ENCODE measurements around the gene MAEL. TPM values are rescaled to one million over a fixed set of nuclear protein-coding genes. Genes with fewer than 3 reads are reported as not detected.

Gene MAEL
- polyA plus RNA-seq, 3 donors = not detected

- H4K20me1 ChIP-seq (ENCODE audit: insufficient read depth, low read length) = no peaks in the 10 kb centered on the region
- DNase-seq = no peak
- H3K4me1 Mint-ChIP-seq = peaks cover 2% of the 10 kb centered on the region
- H3K9me3 ChIP-seq (replicated peaks in 1 of 2; ENCODE audit: control insufficient read depth in 1 of 2, insufficient read depth in 1 of 2, low read length in 2 of 2) = no peaks in the 10 kb centered on the region
- H3K4me2 ChIP-seq (replicated peaks; ENCODE audit: extremely low read depth, low read length, poor library complexity, severe bottlenecking) = no peak overlapping the region
- no peak for TF ChIP-seq CTCF (IDR thresholded peaks at IDR 0.05)
- H2AFZ ChIP-seq (ENCODE audit: insufficient read depth, low read depth, low read length, poor library complexity, severe bottlenecking) = no peak overlapping the region
- H3K27me3 Mint-ChIP-seq (ENCODE audit: low read depth in 3 of 3) = peaks cover 0 to 6% (median 3%) of the 10 kb centered on the region in 3 donors
- no peak overlapping the region for H3K9ac ChIP-seq (ENCODE audit: insufficient read depth, low read length, poor library complexity, severe bottlenecking)
- intact Hi-C loops (cut with micrococcal nuclease) = no loop called here
- WGBS (ENCODE audit: insufficient coverage) = 100% methylated on average over 2 of the region's 2 CpGs
- H3K4me1 ChIP-seq (ENCODE audit: control insufficient read depth in 1 of 2, insufficient read depth in 2 of 2, low read length in 2 of 2) = no peaks in the 10 kb centered on the region
- H3K36me3 Mint-ChIP-seq = no peaks in the 10 kb centered on the region
- H3K27me3 ChIP-seq (ENCODE audit: control insufficient read depth in 2 of 2, insufficient read depth in 2 of 2, low read length in 2 of 2) = no peaks in the 10 kb centered on the region
- H3K27ac ChIP-seq (ENCODE audit: low read depth in 1 of 2, low read length in 2 of 2) = no peak overlapping the region
- H3K27ac Mint-ChIP-seq = no peak overlapping the region
- no peaks in the 10 kb centered on the region for H3K36me3 ChIP-seq (replicated peaks in 1 of 2; ENCODE audit: control insufficient read depth in 1 of 2, insufficient read depth in 2 of 2, low read length in 2 of 2)
- H3K4me3 Mint-ChIP-seq = no peak overlapping the region
- no peaks in the 10 kb centered on the region for H3K79me2 ChIP-seq (ENCODE audit: insufficient read depth, low read length)
- H3K4me3 ChIP-seq (replicated peaks in 1 of 3; ENCODE audit: low read depth in 2 of 3, low read length in 3 of 3) = no peak overlapping the region
- peaks cover 0 to 2% (median 0%) of the 10 kb centered on the region in 7 donors for H3K9me3 Mint-ChIP-seq
These were observed 32.2 kb upstream of the MAEL start for GRCh38 chr1:166956872-166957271.

DNA sequence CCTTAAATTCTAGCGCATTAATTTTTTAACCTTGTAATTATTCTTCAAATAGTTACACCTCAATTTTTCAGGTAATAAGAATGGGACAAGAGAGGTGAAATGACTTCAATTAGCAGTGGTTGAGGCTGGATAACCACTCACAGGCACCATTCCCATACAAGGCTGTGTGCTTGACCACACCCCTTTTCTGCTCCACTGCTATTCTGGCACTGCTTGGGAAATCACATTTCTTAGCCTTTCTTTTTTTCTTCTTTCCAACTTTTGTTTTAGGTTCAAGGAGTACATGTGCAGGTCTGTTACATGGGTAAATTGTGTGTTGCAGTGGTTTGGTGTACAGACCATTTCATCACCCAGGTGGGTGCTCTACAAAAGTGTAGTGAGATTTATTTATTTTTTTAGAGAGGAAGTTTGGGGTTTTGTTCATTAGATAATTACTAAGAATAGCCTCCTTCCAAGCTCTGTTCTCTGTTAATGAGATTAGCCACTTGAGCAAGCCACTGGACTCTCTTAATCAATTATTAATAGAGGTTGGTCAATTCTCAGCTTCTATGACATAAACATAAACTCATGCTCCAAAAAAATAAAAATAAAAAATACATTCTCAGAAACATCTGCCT lies 28.1 kb upstream of the MAEL start:
- Histone ChIP-seq H3K4me2 (replicated peaks; ENCODE audit: extremely low read depth, low read length, poor library complexity, severe bottlenecking) (no peak overlapping the region), H3K9ac (ENCODE audit: insufficient read depth, low read length, poor library complexity, severe bottlenecking) (no peak overlapping the region), H3K27me3 (ENCODE audit: control insufficient read depth in 2 of 2, insufficient read depth in 2 of 2, low read length in 2 of 2) (no peaks in the 10 kb centered on the region), H3K4me3 (replicated peaks in 1 of 3; ENCODE audit: low read depth in 2 of 3, low read length in 3 of 3) (no peak overlapping the region), H3K27ac (ENCODE audit: low read depth in 1 of 2, low read length in 2 of 2) (no peak overlapping the region), H4K20me1 (ENCODE audit: insufficient read depth, low read length) (no peaks in the 10 kb centered on the region), H3K4me1 (ENCODE audit: control insufficient read depth in 1 of 2, insufficient read depth in 2 of 2, low read length in 2 of 2) (no peaks in the 10 kb centered on the region), H3K36me3 (replicated peaks in 1 of 2; ENCODE audit: control insufficient read depth in 1 of 2, insufficient read depth in 2 of 2, low read length in 2 of 2) (no peaks in the 10 kb centered on the region), H2AFZ (ENCODE audit: insufficient read depth, low read depth, low read length, poor library complexity, severe bottlenecking) (no peak overlapping the region), H3K79me2 (ENCODE audit: insufficient read depth, low read length) (no peaks in the 10 kb centered on the region), H3K9me3 (replicated peaks in 1 of 2; ENCODE audit: control insufficient read depth in 1 of 2, insufficient read depth in 1 of 2, low read length in 2 of 2) (no peaks in the 10 kb centered on the region)
- H3K9me3 Mint-ChIP-seq = peaks cover 0 to 2% (median 0%) of the 10 kb centered on the region in 7 donors
- H3K27ac Mint-ChIP-seq = no peak overlapping the region
- no peaks in the 10 kb centered on the region for H3K36me3 Mint-ChIP-seq
- no peak for TF ChIP-seq CTCF (IDR thresholded peaks at IDR 0.05)
- intact Hi-C loops (cut with micrococcal nuclease) = no loop called here
- no peak for DNase-seq
- WGBS (ENCODE audit: insufficient coverage) = no CpG with 5 or more reads among the region's 1 CpG
- peaks cover 0 to 6% (median 3%) of the 10 kb centered on the region in 3 donors for H3K27me3 Mint-ChIP-seq (ENCODE audit: low read depth in 3 of 3)
- H3K4me1 Mint-ChIP-seq = peaks cover 2% of the 10 kb centered on the region
- H3K4me3 Mint-ChIP-seq = no peak overlapping the region
